ENCODE results near the gene SEMA3C. TPM values are rescaled to one million over a fixed set of nuclear protein-coding genes. Genes with fewer than 3 reads are reported as not detected.

The SEMA3C gene
- total RNA-seq, 1 experiment from 2014 or later = 232 TPM

DNA sequence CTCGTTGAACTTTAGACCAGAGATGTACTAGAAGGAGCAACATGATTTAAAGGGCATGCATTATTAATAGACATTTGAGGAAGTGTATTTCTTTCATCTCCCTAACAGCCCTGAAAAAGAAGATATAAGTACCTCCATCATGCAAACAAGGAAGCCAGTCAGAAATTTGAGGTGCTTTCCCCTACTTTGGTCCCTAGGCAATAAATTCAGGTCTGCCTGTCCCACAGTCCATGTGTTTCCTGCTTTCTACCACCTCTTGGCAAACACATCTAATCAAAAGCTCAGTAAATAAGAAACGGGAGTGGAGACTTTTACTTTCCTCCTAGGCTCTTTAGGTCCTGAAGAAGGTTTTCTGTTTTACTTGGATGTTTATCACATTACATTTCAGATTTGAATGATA, 5.2 kb upstream of the SEMA3C start:
- peak; percentile 52 for TF ChIP-seq TCF7L2 (IDR thresholded peaks at IDR 0.05; ENCODE audit: low read depth, low read length)
- TF ChIP-seq, protein P1, sequence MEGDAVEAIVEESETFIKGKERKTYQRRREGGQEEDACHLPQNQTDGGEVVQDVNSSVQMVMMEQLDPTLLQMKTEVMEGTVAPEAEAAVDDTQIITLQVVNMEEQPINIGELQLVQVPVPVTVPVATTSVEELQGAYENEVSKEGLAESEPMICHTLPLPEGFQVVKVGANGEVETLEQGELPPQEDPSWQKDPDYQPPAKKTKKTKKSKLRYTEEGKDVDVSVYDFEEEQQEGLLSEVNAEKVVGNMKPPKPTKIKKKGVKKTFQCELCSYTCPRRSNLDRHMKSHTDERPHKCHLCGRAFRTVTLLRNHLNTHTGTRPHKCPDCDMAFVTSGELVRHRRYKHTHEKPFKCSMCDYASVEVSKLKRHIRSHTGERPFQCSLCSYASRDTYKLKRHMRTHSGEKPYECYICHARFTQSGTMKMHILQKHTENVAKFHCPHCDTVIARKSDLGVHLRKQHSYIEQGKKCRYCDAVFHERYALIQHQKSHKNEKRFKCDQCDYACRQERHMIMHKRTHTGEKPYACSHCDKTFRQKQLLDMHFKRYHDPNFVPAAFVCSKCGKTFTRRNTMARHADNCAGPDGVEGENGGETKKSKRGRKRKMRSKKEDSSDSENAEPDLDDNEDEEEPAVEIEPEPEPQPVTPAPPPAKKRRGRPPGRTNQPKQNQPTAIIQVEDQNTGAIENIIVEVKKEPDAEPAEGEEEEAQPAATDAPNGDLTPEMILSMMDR (IDR thresholded peaks at IDR 0.05) = no peak
- no peaks in the 10 kb centered on the region; the same call in 1 of the 2 replicates for H3K9me3 ChIP-seq (ENCODE audit: control insufficient read depth, insufficient read depth, low read depth, low read length)
- H3K27ac ChIP-seq (ENCODE audit: low read length) = peak overlapping the region; percentile 100
- ChIA-PET POLR2A (no interaction called here), CTCF (no interaction called here)
- H3K27me3 ChIP-seq (ENCODE audit: control insufficient read depth, insufficient read depth, low read length) = no peaks in the 10 kb centered on the region
- DNase-seq (ENCODE audit: low read depth, low spot score) = no peak
- peaks cover 50% of the 10 kb centered on the region for H3K4me1 ChIP-seq (ENCODE audit: control insufficient read depth, insufficient read depth, low read length)
- intact Hi-C loops (cut with micrococcal nuclease; ENCODE audit: unreplicated experiment) (loop anchor here (5.0 to 10.0 kb wide), 4 partner anchors 191 to 533 kb away; no protein-coding TSS in a partner anchor), in situ Hi-C loops (cut with HindIII; ENCODE audit: low pct_unique_long_range_greater_than_20kb, low sequenced_read_pairs) (no loop called here)
- BruUV-seq (replicated peaks) = no TSS peak
- ATAC-seq = no peak
- H3K4me3 ChIP-seq (ENCODE audit: low read depth in 2 of 2, low read length in 2 of 2) = no peak overlapping the region
- no peaks in the 10 kb centered on the region for H3K36me3 ChIP-seq (ENCODE audit: control insufficient read depth, insufficient read depth, low read length)

DNA sequence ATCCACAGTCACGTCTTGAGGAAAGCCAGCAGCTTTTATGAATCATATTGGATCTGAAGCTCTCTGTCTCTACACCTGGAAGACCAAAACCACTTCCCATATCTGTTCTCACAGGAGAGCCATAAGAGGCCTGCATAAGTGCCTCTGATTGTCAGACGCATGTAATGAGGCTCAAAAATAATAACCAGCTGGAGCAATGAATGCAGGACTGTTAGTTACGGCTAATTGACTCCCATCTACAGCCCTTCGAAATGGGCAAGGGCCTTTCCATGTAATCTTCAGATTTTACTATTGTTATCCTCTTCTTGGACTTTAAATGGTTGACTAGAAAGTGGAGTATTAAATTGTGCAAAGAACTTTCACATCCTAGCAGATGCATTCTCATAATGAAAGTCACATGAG, 4.4 kb upstream of the SEMA3C start:
- H3K9me3 ChIP-seq (ENCODE audit: control insufficient read depth, insufficient read depth, low read depth, low read length) = no peaks in the 10 kb centered on the region; the same call in 1 of the 2 replicates
- TF ChIP-seq, protein P2, sequence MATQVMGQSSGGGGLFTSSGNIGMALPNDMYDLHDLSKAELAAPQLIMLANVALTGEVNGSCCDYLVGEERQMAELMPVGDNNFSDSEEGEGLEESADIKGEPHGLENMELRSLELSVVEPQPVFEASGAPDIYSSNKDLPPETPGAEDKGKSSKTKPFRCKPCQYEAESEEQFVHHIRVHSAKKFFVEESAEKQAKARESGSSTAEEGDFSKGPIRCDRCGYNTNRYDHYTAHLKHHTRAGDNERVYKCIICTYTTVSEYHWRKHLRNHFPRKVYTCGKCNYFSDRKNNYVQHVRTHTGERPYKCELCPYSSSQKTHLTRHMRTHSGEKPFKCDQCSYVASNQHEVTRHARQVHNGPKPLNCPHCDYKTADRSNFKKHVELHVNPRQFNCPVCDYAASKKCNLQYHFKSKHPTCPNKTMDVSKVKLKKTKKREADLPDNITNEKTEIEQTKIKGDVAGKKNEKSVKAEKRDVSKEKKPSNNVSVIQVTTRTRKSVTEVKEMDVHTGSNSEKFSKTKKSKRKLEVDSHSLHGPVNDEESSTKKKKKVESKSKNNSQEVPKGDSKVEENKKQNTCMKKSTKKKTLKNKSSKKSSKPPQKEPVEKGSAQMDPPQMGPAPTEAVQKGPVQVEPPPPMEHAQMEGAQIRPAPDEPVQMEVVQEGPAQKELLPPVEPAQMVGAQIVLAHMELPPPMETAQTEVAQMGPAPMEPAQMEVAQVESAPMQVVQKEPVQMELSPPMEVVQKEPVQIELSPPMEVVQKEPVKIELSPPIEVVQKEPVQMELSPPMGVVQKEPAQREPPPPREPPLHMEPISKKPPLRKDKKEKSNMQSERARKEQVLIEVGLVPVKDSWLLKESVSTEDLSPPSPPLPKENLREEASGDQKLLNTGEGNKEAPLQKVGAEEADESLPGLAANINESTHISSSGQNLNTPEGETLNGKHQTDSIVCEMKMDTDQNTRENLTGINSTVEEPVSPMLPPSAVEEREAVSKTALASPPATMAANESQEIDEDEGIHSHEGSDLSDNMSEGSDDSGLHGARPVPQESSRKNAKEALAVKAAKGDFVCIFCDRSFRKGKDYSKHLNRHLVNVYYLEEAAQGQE (IDR thresholded peaks at IDR 0.05; ENCODE audit: insufficient read depth in 1 of 2, low read depth in 2 of 2, low read length in 1 of 2) = no peak
- TF ChIP-seq POLR2AphosphoS5 (IDR thresholded peaks at IDR 0.05; ENCODE audit: low read depth, low read length) (0 out of 2 replicates have a peak, but pooled peaks have one; percentile 23), TCF7L2 (IDR thresholded peaks at IDR 0.05; ENCODE audit: low read depth, low read length) (no peak)
- in situ Hi-C loops (cut with HindIII; ENCODE audit: low pct_unique_long_range_greater_than_20kb, low sequenced_read_pairs) (no loop called here), intact Hi-C loops (cut with micrococcal nuclease; ENCODE audit: unreplicated experiment) (loop anchor here (5.0 to 10.0 kb wide), 4 partner anchors 192 to 534 kb away; no protein-coding TSS in a partner anchor)
- no peaks in the 10 kb centered on the region for H3K27me3 ChIP-seq (ENCODE audit: control insufficient read depth, insufficient read depth, low read length)
- ATAC-seq (no peak), DNase-seq (ENCODE audit: low read depth, low spot score) (no peak)
- CTCF ChIA-PET = no interaction called here
- POLR2A ChIA-PET = no interaction called here
- H3K4me1 ChIP-seq (ENCODE audit: control insufficient read depth, insufficient read depth, low read length) = peaks cover 50% of the 10 kb centered on the region
- H3K27ac ChIP-seq (ENCODE audit: low read length) = peak overlapping the region; percentile 100
- H3K36me3 ChIP-seq (ENCODE audit: control insufficient read depth, insufficient read depth, low read length) = peaks cover 3% of the 10 kb centered on the region; the same call in 1 of the 2 replicates
- no TSS peak for BruUV-seq (replicated peaks)
- peak overlapping the region in 1 of 2 experiments; percentile 27; a peak in 2 of 4 replicates for H3K4me3 ChIP-seq (ENCODE audit: low read depth in 2 of 2, low read length in 2 of 2)

DNA sequence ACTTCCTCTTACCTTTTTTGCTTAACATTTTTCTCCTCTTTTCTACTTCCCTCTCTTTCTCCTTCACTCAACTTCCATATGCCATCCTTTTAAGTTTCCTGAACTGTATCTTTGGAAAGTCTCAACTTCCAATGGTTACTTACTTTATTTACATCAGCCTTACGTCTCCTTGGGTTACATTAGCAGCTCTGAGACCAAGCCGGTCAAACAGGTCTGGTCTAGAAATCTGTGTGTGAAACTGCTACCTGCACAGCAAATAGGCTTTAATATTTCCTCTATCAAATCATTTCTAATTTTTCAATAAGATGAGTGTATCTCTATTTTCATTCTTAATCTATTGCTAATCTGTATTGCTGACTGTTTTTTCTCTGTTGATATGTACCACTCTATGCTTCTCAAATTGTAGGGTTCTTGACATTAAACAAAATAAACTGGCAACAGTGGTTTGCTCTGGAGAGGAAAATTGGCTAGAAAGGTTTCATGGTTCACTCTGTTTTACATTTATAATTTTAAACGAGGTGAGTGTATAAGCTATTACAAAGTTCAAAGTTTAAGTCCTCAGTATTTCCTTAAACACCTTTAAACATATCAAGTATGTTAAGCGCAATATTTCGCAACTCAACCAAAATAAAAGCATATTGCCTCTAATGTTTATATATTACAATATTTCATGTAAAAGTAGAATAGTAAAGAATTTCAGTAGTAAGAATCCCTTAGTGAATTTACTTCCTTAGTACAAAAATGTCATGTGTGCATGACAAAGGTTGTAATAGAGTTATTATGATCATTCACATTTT, 3.6 kb upstream of the SEMA3C start:
- no TSS peak for BruUV-seq (replicated peaks)
- peak overlapping the region; percentile 100 for H3K27ac ChIP-seq (ENCODE audit: low read length)
- CTCF ChIA-PET = no interaction called here
- POLR2A ChIA-PET = no interaction called here
- peaks cover 3% of the 10 kb centered on the region; the same call in 1 of the 2 replicates for H3K36me3 ChIP-seq (ENCODE audit: control insufficient read depth, insufficient read depth, low read length)
- H3K9me3 ChIP-seq (ENCODE audit: control insufficient read depth, insufficient read depth, low read depth, low read length) = no peaks in the 10 kb centered on the region; the same call in 1 of the 2 replicates
- H3K4me3 ChIP-seq (ENCODE audit: low read depth in 2 of 2, low read length in 2 of 2) = peak overlapping the region; percentile 17 to 20; a peak in 3 of 4 replicates
- peaks cover 50% of the 10 kb centered on the region for H3K4me1 ChIP-seq (ENCODE audit: control insufficient read depth, insufficient read depth, low read length)
- no peak for ATAC-seq
- DNase-seq (ENCODE audit: low read depth, low spot score) = no peak
- TF ChIP-seq, protein P2 (IDR thresholded peaks at IDR 0.05; ENCODE audit: insufficient read depth in 1 of 2, low read depth in 2 of 2, low read length in 1 of 2) = no peak
- TF ChIP-seq TCF7L2 (IDR thresholded peaks at IDR 0.05; ENCODE audit: low read depth, low read length) = no peak
- TF ChIP-seq POLR2AphosphoS5 (IDR thresholded peaks at IDR 0.05; ENCODE audit: low read depth, low read length) = no peak
- TF ChIP-seq, protein P1 (IDR thresholded peaks at IDR 0.05) = no peak
- no peak for TF ChIP-seq SIN3A (IDR thresholded peaks at IDR 0.05; ENCODE audit: borderline replicate concordance, insufficient read depth, low read depth, low read length)
- in situ Hi-C loops (cut with HindIII; ENCODE audit: low pct_unique_long_range_greater_than_20kb, low sequenced_read_pairs) (no loop called here), intact Hi-C loops (cut with micrococcal nuclease; ENCODE audit: unreplicated experiment) (loop anchor here (5.0 to 10.0 kb wide), 4 partner anchors 192 to 535 kb away; no protein-coding TSS in a partner anchor)
- no peaks in the 10 kb centered on the region for H3K27me3 ChIP-seq (ENCODE audit: control insufficient read depth, insufficient read depth, low read length)

Measured in Panc1 (cell line).